PC-3 (cell line): ENCODE data around the gene MVB12B. TPM values are rescaled to one million over a fixed set of nuclear protein-coding genes. Genes with fewer than 3 reads are reported as not detected.
A peak's percentile ranks its signal among the peaks of the same experiment; 100 is the strongest.

Source experiments
- ATAC-seq: fragments of 200-7000 bp; cut with Tn5 transposase; 2 replicates; pipeline ENCODE4 v1.9.1; 2020; ENCODE audit warnings: mild to moderate bottlenecking, moderate library complexity
- BruUV-seq: library from RNA; stranded (reverse); fragments of 400-500 nt; replicated peaks from 2 replicates; lab custom pipeline; 2021; lab: Mats Ljungman, UMichigan
- CTCF ChIA-PET: fragments of 300-600 bp; sonication (Branson Sonifier 250); formaldehyde crosslinking; loops from one replicate; lab custom pipeline; 2022; ENCODE audit warnings: antibody characterized with exemption; lab: Charles Lee
- POLR2A ChIA-PET: fragments of 300-600 bp; sonication (Branson Sonifier 250); formaldehyde crosslinking; loops from one replicate; lab custom pipeline; 2022; ENCODE audit warnings: antibody characterized with exemption; ENCODE audit not compliant: unreplicated experiment; lab: Charles Lee
- DNase-seq: peaks from one replicate; pipeline ENCODE4 v3.0.0-alpha.2; 2015
- H2AFZ ChIP-seq: fragments of 300-600 bp; sonication (generic); 2 replicates; pipeline ENCODE4 v1.6.0; 2016; ENCODE audit warnings: antibody characterized with exemption, low read length
- H3F3A ChIP-seq: fragments of 300-600 bp; sonication (generic); one replicate; pipeline ENCODE4 v1.6.0; 2017; ENCODE audit warnings: antibody characterized with exemption, low read length, control low read depth, mild to moderate bottlenecking; ENCODE audit not compliant: unreplicated experiment
- H3K27ac ChIP-seq: fragments of 300-600 bp; sonication (generic); 2 replicates; pipeline ENCODE4 v1.5.1; 2016; ENCODE audit warnings: mild to moderate bottlenecking, low read length
- H3K27me3 ChIP-seq: fragments of 300-600 bp; sonication (generic); 2 replicates; pipeline ENCODE4 v1.6.1; 2016; ENCODE audit warnings: low read length, mixed read lengths
- H3K36me3 ChIP-seq: fragments of 300-600 bp; sonication (generic); 2 replicates; pipeline ENCODE4 v1.6.1; 2016; ENCODE audit warnings: low read depth, mixed run types, low read length, mixed read lengths
- H3K4me1 ChIP-seq: fragments of 300-600 bp; sonication (generic); 2 replicates; pipeline ENCODE4 v1.5.1; 2016; ENCODE audit warnings: low read length; ENCODE audit not compliant: insufficient read depth
- H3K4me2 ChIP-seq: fragments of 300-600 bp; sonication (generic); 2 replicates; pipeline ENCODE4 v1.6.0; 2016; ENCODE audit warnings: low read length
- H3K4me3 ChIP-seq: fragments of 300-600 bp; sonication (generic); 2 replicates; pipeline ENCODE4 v1.5.1; 2016; ENCODE audit warnings: mild to moderate bottlenecking, low read length, mixed read lengths
- H3K79me2 ChIP-seq: fragments of 300-600 bp; sonication (generic); 2 replicates; pipeline ENCODE4 v1.6.1; 2017; ENCODE audit warnings: low read length, mixed read lengths
- H3K9ac ChIP-seq: fragments of 300-600 bp; sonication (generic); 2 replicates; pipeline ENCODE4 v1.6.0; 2016; ENCODE audit warnings: mild to moderate bottlenecking, low read length
- H3K9me2 ChIP-seq: fragments of 300-600 bp; sonication (generic); replicated peaks from 2 replicates; pipeline ENCODE4 v1.6.1; 2016; ENCODE audit warnings: mixed run types, low read length, mixed read lengths
- H3K9me3 ChIP-seq: fragments of 300-600 bp; sonication (generic); 2 replicates; pipeline ENCODE4 v1.6.1; 2016; ENCODE audit warnings: low read length, mixed read lengths
- H4K20me1 ChIP-seq: fragments of 300-600 bp; sonication (generic); 2 replicates; pipeline ENCODE4 v1.6.1; 2016; ENCODE audit warnings: low read length, mixed read lengths
- EZH2 ChIP-seq: fragments of 300-600 bp; sonication (generic); IDR thresholded peaks from one replicate; pipeline ENCODE4 v1.6.1; 2017; ENCODE audit warnings: antibody characterized with exemption, mild to moderate bottlenecking, low read length; ENCODE audit not compliant: unreplicated experiment
- EZH2phosphoT487 ChIP-seq: fragments of 300-600 bp; sonication (generic); IDR thresholded peaks from 2 replicates; pipeline ENCODE4 v1.6.1; 2018; ENCODE audit warnings: mild to moderate bottlenecking, antibody characterized with exemption, low read length, borderline replicate concordance
- intact Hi-C: fragments of 100-400 bp; cut with micrococcal nuclease; formaldehyde crosslinking; loops from 2 replicates; pipeline ENCODE4 v1.9.0; 2023
- total RNA-seq: library from RNA; depleted of rRNA; stranded (reverse); fragments of >200 nt; gene quantifications from 2 replicates; pipeline ENCODE4 v1.2.3, GENCODE V29; 2014
- TF ChIP-seq, protein P1 (sequence below): fragments of 300-600 bp; sonication (generic); conservative IDR thresholded peaks from 2 replicates; pipeline ENCODE4 v1.5.1; 2017; ENCODE audit warnings: antibody characterized with exemption, low read depth, mild to moderate bottlenecking, low read length

The MVB12B gene
- total RNA-seq, 1 experiment from 2014 or later, result 7.2 TPM

DNA sequence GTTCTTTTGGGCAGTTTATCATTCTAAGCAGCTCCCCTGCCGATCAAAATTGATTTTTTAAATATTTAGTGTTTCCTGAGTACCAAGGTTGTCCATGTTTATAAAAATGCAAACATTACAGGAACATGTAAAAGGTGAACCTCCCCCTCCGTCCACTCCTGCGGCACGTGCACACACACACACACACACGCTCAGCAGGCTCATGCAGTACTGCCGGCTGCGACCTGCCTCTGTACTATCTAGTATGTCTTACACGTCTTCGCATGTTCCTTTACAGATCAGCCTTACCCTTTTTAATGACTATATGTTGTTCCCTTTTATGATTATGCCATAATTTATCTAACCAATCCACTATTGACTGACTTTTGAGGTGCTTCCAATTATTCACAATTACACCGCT, 165.3 kb downstream of the MVB12B start:
- no TSS peak for BruUV-seq
- intact Hi-C loops, result loop anchor here (1.0 to 2.0 kb wide), 3 partner anchors 93 to 190 kb away; no protein-coding TSS in a partner anchor
- Histone ChIP-seq H4K20me1 (no peaks in the 10 kb centered on the region), H3K27ac (no peak overlapping the region), H3K36me3 (no peaks in the 10 kb centered on the region), H3K79me2 (no peaks in the 10 kb centered on the region), H3K9me3 (no peaks in the 10 kb centered on the region), H3K9ac (no peak overlapping the region), H2AFZ (no peak overlapping the region), H3K27me3 (no peaks in the 10 kb centered on the region), H3K9me2 (no peaks in the 10 kb centered on the region), H3K4me1 (no peaks in the 10 kb centered on the region), H3K4me3 (no peak overlapping the region), H3F3A (no peaks in the 10 kb centered on the region), H3K4me2 (no peak overlapping the region)
- TF ChIP-seq EZH2phosphoT487, result no peak
- TF ChIP-seq, protein P1, sequence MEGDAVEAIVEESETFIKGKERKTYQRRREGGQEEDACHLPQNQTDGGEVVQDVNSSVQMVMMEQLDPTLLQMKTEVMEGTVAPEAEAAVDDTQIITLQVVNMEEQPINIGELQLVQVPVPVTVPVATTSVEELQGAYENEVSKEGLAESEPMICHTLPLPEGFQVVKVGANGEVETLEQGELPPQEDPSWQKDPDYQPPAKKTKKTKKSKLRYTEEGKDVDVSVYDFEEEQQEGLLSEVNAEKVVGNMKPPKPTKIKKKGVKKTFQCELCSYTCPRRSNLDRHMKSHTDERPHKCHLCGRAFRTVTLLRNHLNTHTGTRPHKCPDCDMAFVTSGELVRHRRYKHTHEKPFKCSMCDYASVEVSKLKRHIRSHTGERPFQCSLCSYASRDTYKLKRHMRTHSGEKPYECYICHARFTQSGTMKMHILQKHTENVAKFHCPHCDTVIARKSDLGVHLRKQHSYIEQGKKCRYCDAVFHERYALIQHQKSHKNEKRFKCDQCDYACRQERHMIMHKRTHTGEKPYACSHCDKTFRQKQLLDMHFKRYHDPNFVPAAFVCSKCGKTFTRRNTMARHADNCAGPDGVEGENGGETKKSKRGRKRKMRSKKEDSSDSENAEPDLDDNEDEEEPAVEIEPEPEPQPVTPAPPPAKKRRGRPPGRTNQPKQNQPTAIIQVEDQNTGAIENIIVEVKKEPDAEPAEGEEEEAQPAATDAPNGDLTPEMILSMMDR, result no peak
- TF ChIP-seq EZH2, result no peak
- DNase-seq, result no peak
- ChIA-PET CTCF (interaction anchor here (1.3 kb wide), 1 partner anchor 93 kb away, joined by 5 read pairs; no protein-coding TSS in a partner anchor), POLR2A (no interaction called here)
- no peak for ATAC-seq

GRCh38 chr9:126494264-126494663, 167.6 kb downstream of the MVB12B start:
- ATAC-seq, result no peak
- no peaks in the 10 kb centered on the region for H3K27me3 ChIP-seq
- H3K4me2 ChIP-seq, result no peak overlapping the region
- intact Hi-C loops, result no loop called here
- peak; percentile 13 for DNase-seq
- no peaks in the 10 kb centered on the region for H3K4me1 ChIP-seq
- no peaks in the 10 kb centered on the region for H3K36me3 ChIP-seq
- no peaks in the 10 kb centered on the region for H4K20me1 ChIP-seq
- no peaks in the 10 kb centered on the region for H3F3A ChIP-seq
- H3K9ac ChIP-seq, result no peak overlapping the region
- H2AFZ ChIP-seq, result no peak overlapping the region
- no TSS peak for BruUV-seq
- TF ChIP-seq, protein P1, result no peak
- no peak for TF ChIP-seq EZH2phosphoT487
- TF ChIP-seq EZH2, result no peak
- H3K27ac ChIP-seq, result no peak overlapping the region
- H3K4me3 ChIP-seq, result no peak overlapping the region
- no peaks in the 10 kb centered on the region for H3K79me2 ChIP-seq
- POLR2A ChIA-PET, result no interaction called here
- H3K9me2 ChIP-seq, result no peaks in the 10 kb centered on the region
- no peaks in the 10 kb centered on the region for H3K9me3 ChIP-seq
- CTCF ChIA-PET, result no interaction called here

- ChIA-PET POLR2A (no interaction called here), CTCF (no interaction called here)
- Histone ChIP-seq H3K27ac (no peak overlapping the region), H3K27me3 (no peaks in the 10 kb centered on the region), H3K9me3 (no peaks in the 10 kb centered on the region), H3K36me3 (no peaks in the 10 kb centered on the region), H3K4me3 (no peak overlapping the region), H2AFZ (no peak overlapping the region), H3K79me2 (no peaks in the 10 kb centered on the region), H3K4me1 (no peaks in the 10 kb centered on the region), H4K20me1 (no peaks in the 10 kb centered on the region), H3K4me2 (no peak overlapping the region), H3K9ac (no peak overlapping the region), H3K9me2 (no peaks in the 10 kb centered on the region), H3F3A (no peaks in the 10 kb centered on the region)
- TF ChIP-seq EZH2 (no peak), EZH2phosphoT487 (no peak)
- TF ChIP-seq, protein P1, result no peak
- no TSS peak for BruUV-seq
- DNase-seq (no peak), ATAC-seq (no peak)
- intact Hi-C loops, result no loop called here
Measured at GRCh38 chr9:126494746-126495145, 168.1 kb downstream of the MVB12B start.
